H9 (cell line): ENCODE data around the gene TTC28. TPM values are rescaled to one million over a fixed set of nuclear protein-coding genes. Genes with fewer than 3 reads are reported as not detected.

Source experiments
- DNase-seq: peaks from one replicate; pipeline ENCODE4 v3.0.0-alpha.2; 2017
- H2AFZ ChIP-seq: one replicate; pipeline ENCODE4 v1.6.1; 2013; ENCODE audit warnings: mild to moderate bottlenecking, low read length, control low read depth, moderate library complexity
- H2AK5ac ChIP-seq: 2 replicates; pipeline ENCODE4 v1.6.1; 2013; ENCODE audit warnings: low read length, control low read depth, mixed read lengths; ENCODE audit not compliant: insufficient read length
- H2BK120ac ChIP-seq: one replicate; pipeline ENCODE4 v1.6.1; 2013; ENCODE audit warnings: low read depth, mild to moderate bottlenecking, low read length, control low read depth, inconsistent platforms; ENCODE audit not compliant: poor library complexity, severe bottlenecking
- H2BK12ac ChIP-seq: 2 replicates; pipeline ENCODE4 v1.6.1; 2013; ENCODE audit warnings: low read length, control low read depth, mixed read lengths, low read depth; ENCODE audit not compliant: insufficient read length
- H2BK15ac ChIP-seq: 2 replicates; pipeline ENCODE4 v1.6.1; 2013; ENCODE audit warnings: low read depth, low read length, control low read depth
- H2BK20ac ChIP-seq: one replicate; pipeline ENCODE4 v1.6.1; 2013; ENCODE audit warnings: low read depth, mild to moderate bottlenecking, low read length, control low read depth, inconsistent platforms; ENCODE audit not compliant: poor library complexity, severe bottlenecking
- H2BK5ac ChIP-seq: 2 replicates; pipeline ENCODE4 v1.6.1; 2013; ENCODE audit warnings: low read length, control low read depth, mixed read lengths; ENCODE audit not compliant: insufficient read length
- H3K14ac ChIP-seq: 2 replicates; pipeline ENCODE4 v1.6.1; 2013; ENCODE audit warnings: low read length, control low read depth; ENCODE audit not compliant: insufficient read depth
- H3K18ac ChIP-seq: 2 replicates; pipeline ENCODE4 v1.6.1; 2013; ENCODE audit warnings: low read depth, mild to moderate bottlenecking, mixed read lengths, low read length, control low read depth; ENCODE audit not compliant: insufficient read length
- H3K23ac ChIP-seq: 2 replicates; pipeline ENCODE4 v1.6.1; 2013; ENCODE audit warnings: low read length, control low read depth, mixed read lengths, low read depth; ENCODE audit not compliant: insufficient read length
- H3K23me2 ChIP-seq: 2 replicates; pipeline ENCODE4 v1.6.1; 2013; ENCODE audit warnings: low read depth, mild to moderate bottlenecking, mixed read lengths, low read length, control low read depth; ENCODE audit not compliant: insufficient read length, poor library complexity, severe bottlenecking
- H3K27ac ChIP-seq: 2 replicates; pipeline ENCODE4 v1.5.1; 2013; ENCODE audit warnings: low read length, control low read depth, mixed read lengths, low read depth; ENCODE audit not compliant: insufficient read length
- H3K27me3 ChIP-seq: 2 replicates; pipeline ENCODE4 v1.6.1; 2013; ENCODE audit warnings: low read length, control low read depth, inconsistent platforms; ENCODE audit not compliant: insufficient read depth
- H3K4ac ChIP-seq: 2 replicates; pipeline ENCODE4 v1.6.1; 2013; ENCODE audit warnings: low read depth, mild to moderate bottlenecking, control low read depth, inconsistent platforms, low read length, moderate library complexity
- H3K4me1 ChIP-seq: 2 replicates; pipeline ENCODE4 v1.6.1; 2013; ENCODE audit warnings: low read length, control low read depth, inconsistent platforms; ENCODE audit not compliant: insufficient read depth
- H3K4me2 ChIP-seq: 2 replicates; pipeline ENCODE4 v1.6.1; 2013; ENCODE audit warnings: low read length, control low read depth, mixed read lengths; ENCODE audit not compliant: insufficient read length, insufficient read depth
- H3K56ac ChIP-seq: 2 replicates; pipeline ENCODE4 v1.6.1; 2013; ENCODE audit warnings: low read depth, mild to moderate bottlenecking, mixed read lengths, low read length, control low read depth; ENCODE audit not compliant: insufficient read length
- H3K79me1 ChIP-seq: 2 replicates; pipeline ENCODE4 v1.6.1; 2013; ENCODE audit warnings: low read depth, mild to moderate bottlenecking, moderate library complexity, low read length, control low read depth, inconsistent platforms; ENCODE audit not compliant: insufficient read depth, poor library complexity, severe bottlenecking
- H3K79me2 ChIP-seq: 2 replicates; pipeline ENCODE4 v1.6.1; 2013; ENCODE audit warnings: low read length, control low read depth, inconsistent platforms; ENCODE audit not compliant: insufficient read depth
- H3K9ac ChIP-seq: 2 replicates; pipeline ENCODE4 v1.6.1; 2013; ENCODE audit warnings: low read length, control low read depth, mixed read lengths; ENCODE audit not compliant: insufficient read length; ENCODE audit errors: extremely low read depth
- H3K9me3 ChIP-seq: one replicate; pipeline ENCODE4 v1.6.1; 2013; ENCODE audit warnings: low read depth, low read length, inconsistent platforms; ENCODE audit not compliant: control insufficient read depth
- H3T11ph ChIP-seq: one replicate; pipeline ENCODE4 v1.6.1; 2013; ENCODE audit warnings: mild to moderate bottlenecking, low read length, control low read depth, inconsistent platforms
- H4K20me1 ChIP-seq: one replicate; pipeline ENCODE4 v1.6.1; 2013; ENCODE audit not compliant: control insufficient read depth, insufficient read length, insufficient read depth
- H4K5ac ChIP-seq: 2 replicates; pipeline ENCODE4 v1.6.1; 2013; ENCODE audit warnings: low read depth, mild to moderate bottlenecking, mixed read lengths, low read length, control low read depth; ENCODE audit not compliant: insufficient read length
- H4K8ac ChIP-seq: replicated peaks from 2 replicates; pipeline ENCODE4 v1.6.1; 2013; ENCODE audit warnings: low read length, control low read depth, mixed read lengths, low read depth; ENCODE audit not compliant: insufficient read length
- H4K91ac ChIP-seq: 2 replicates; pipeline ENCODE4 v1.6.1; 2013; ENCODE audit warnings: low read depth, mild to moderate bottlenecking, moderate library complexity, mixed read lengths, low read length, control low read depth; ENCODE audit not compliant: insufficient read length
- H3K27ac Mint-ChIP-seq, 3 experiments: 2 replicates in 2 of 3; 3 replicates in 1 of 3; pipeline ENCODE4 v1.8.0; 2020 to 2021; ENCODE audit warnings: mixed read lengths in 3 of 3, mild to moderate bottlenecking in 1 of 3, moderate library complexity in 1 of 3
- H3K27me3 Mint-ChIP-seq: 2 replicates; pipeline ENCODE4 v1.8.0; 2021; ENCODE audit warnings: low read depth, mild to moderate bottlenecking, moderate library complexity, mixed read lengths
- H3K36me3 Mint-ChIP-seq, 3 experiments: 2 replicates in 2 of 3; 3 replicates in 1 of 3; pipeline ENCODE4 v1.8.0; 2020 to 2021; ENCODE audit warnings: low read depth in 3 of 3, mixed read lengths in 3 of 3; ENCODE audit not compliant: insufficient read depth in 1 of 3
- H3K4me1 Mint-ChIP-seq, 2 experiments: 2 replicates each; pipeline ENCODE4 v1.8.0; 2020; ENCODE audit warnings: mixed read lengths in 2 of 2
- H3K4me3 Mint-ChIP-seq, 2 experiments: 2 replicates in 1 of 2; 3 replicates in 1 of 2; pipeline ENCODE4 v1.8.0; 2020 to 2021; ENCODE audit warnings: mild to moderate bottlenecking in 2 of 2, mixed read lengths in 2 of 2, moderate library complexity in 1 of 2
- H3K9me3 Mint-ChIP-seq, 2 experiments: 2 replicates in 1 of 2; 3 replicates in 1 of 2; pipeline ENCODE4 v1.8.0; 2020; ENCODE audit warnings: mild to moderate bottlenecking in 2 of 2, mixed read lengths in 2 of 2, moderate library complexity in 1 of 2
- CTCF ChIP-seq: fragments of 200-600 bp; sonication (generic); conservative IDR thresholded peaks from 3 replicates; pipeline ENCODE4 v1.8.0; 2021; ENCODE audit warnings: antibody characterized with exemption, mild to moderate bottlenecking
- WGBS: extraction: QIAGEN DNeasy Blood & Tissue Kit; methylation state at CpG from one replicate; pipeline ENCODE4 v1.1.7; 2013; ENCODE audit warnings: missing lambda C conversion rate, low lambda C conversion rate, mixed read lengths; ENCODE audit not compliant: insufficient read length; ENCODE audit errors: extremely low coverage; 5-methylcytosine and 5-hydroxymethylcytosine counted together
- total RNA-seq: library from RNA; stranded (reverse); gene quantifications from 2 replicates; pipeline ENCODE4 v1.2.1, GENCODE V29; 2021

Gene TTC28
- total RNA-seq, 1 experiment from 2014 or later = 13.6 TPM

GRCh38 chr22:28670161-28670560, 9.5 kb downstream of the TTC28 start:
- no peak overlapping the region for H2BK12ac ChIP-seq
- no peak overlapping the region for H3K56ac ChIP-seq
- Mint-ChIP-seq H3K9me3 (peaks cover 5 to 9% of the 10 kb centered on the region in 2 experiments; a peak in 4 of 5 replicates), H3K36me3 (peaks cover 0 to 14% (median 0%) of the 10 kb centered on the region in 3 experiments; a peak in 4 of 7 replicates), H3K27me3 (no peaks in the 10 kb centered on the region), H3K4me3 (no peak overlapping the region), H3K4me1 (no peaks in the 10 kb centered on the region), H3K27ac (no peak overlapping the region)
- H2BK20ac ChIP-seq = no peak overlapping the region
- H3K9me3 ChIP-seq = no peaks in the 10 kb centered on the region
- H3K27ac ChIP-seq = no peak overlapping the region
- no peaks in the 10 kb centered on the region for H3K27me3 ChIP-seq
- H4K5ac ChIP-seq = no peak overlapping the region
- H4K20me1 ChIP-seq = no peaks in the 10 kb centered on the region
- H3K4me1 ChIP-seq = no peaks in the 10 kb centered on the region
- no peak overlapping the region for H2BK15ac ChIP-seq
- DNase-seq = no peak
- no peak overlapping the region for H4K8ac ChIP-seq
- H3K79me1 ChIP-seq = no peaks in the 10 kb centered on the region
- H3K4ac ChIP-seq = no peak overlapping the region
- no peak for TF ChIP-seq CTCF
- no peaks in the 10 kb centered on the region for H3K79me2 ChIP-seq
- H3K23ac ChIP-seq = no peak overlapping the region
- H2BK5ac ChIP-seq = no peak overlapping the region
- no CpG with 5 or more reads among the region's 4 CpGs for WGBS
- H3K4me2 ChIP-seq = no peak overlapping the region
- no peaks in the 10 kb centered on the region for H3K23me2 ChIP-seq
- no peak overlapping the region for H3K9ac ChIP-seq
- H4K91ac ChIP-seq = no peak overlapping the region
- no peak overlapping the region for H2BK120ac ChIP-seq
- H2AK5ac ChIP-seq = no peak overlapping the region
- H3K14ac ChIP-seq = no peak overlapping the region
- H3T11ph ChIP-seq = no peak overlapping the region
- H3K18ac ChIP-seq = no peak overlapping the region
- no peak overlapping the region for H2AFZ ChIP-seq
